GM18511 (cell line): ENCODE data around the gene TBC1D2B.
"Not testable (repeated sequence)": the region's sequence is repeated elsewhere in the genome, so short reads cannot be mapped to it uniquely, and the experiment has no call there.

ENCODE experiments used
- ATAC-seq: cut with Tn5 transposase; IDR thresholded peaks from one replicate; pipeline ENCODE4 v1.9.1; 2021; ENCODE audit warnings: mild to moderate bottlenecking, moderate library complexity; ENCODE audit not compliant: unreplicated experiment

TBC1D2B gene

DNA sequence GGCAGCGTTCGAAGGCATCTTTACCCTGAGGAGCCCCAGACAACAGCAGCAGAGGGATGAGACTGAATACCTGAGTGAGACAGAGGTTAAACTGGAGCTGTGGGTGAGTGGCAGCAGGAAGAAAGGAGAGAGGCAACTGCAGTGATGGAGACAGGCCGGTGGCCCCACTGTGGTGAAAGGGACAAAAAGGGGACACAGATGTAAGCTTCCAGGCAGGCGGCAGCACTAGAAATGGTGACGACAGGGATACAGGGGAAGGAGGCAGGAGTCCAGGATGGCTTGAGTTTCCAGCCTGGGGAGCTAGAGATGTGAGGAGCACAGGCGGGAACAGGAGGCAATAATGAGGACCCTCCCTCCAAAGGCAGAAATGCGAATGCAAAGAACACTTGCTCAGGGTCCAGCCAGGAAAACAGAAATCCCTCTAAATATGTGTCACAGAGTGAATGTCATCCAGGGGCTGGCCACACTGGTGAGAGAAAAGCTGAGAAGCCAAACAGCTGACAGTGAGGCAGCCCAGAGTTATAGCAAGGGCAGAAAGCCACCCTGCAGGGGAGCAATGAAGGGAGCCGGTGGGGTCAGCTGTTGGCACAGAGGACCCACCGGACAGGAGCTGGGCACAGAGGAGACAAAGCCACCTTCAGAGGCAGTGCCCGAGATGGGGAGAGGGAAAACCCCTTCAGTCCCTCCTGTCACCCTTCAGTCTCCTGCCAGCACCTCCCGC, 70.1 kb downstream of the TBC1D2B start:
- ATAC-seq, result no peak

GRCh38 chr15:78006567-78007205, 70.8 kb downstream of the TBC1D2B start:
- ATAC-seq, result no peak

DNA sequence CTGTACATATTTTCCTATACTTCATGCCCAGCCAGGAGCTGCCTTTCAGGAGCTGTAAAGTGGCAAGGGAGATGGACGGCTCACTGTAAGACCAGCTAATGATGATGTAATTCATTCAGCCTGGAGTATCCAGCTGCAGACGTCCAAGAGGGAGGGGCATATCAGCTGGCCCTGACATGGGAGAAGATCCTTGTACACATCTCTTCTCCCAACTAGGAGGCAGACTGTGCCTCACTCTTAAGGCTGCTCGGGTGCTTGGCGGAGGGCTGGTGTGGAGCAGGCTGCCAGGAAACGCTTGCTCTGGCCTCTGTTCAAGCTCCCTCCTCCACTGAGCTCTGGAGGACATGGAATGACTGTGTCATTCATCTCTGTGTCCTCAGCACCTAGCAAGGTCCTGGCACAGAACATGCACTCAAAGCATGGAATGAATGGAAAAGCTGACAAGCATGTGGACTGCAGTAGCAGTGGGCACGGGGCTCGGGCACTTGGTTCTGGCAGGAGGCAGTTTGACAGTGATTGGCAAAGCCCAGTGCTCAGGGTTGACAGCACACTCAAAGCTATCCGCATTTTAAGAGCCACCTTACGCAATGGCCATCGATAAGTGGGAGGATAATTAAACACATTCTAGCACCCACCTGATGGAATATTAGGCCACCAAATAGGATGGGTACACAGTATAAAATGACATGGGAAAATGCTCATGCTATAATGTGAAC, 72.4 kb downstream of the TBC1D2B start:
- ATAC-seq, result no peak

DNA sequence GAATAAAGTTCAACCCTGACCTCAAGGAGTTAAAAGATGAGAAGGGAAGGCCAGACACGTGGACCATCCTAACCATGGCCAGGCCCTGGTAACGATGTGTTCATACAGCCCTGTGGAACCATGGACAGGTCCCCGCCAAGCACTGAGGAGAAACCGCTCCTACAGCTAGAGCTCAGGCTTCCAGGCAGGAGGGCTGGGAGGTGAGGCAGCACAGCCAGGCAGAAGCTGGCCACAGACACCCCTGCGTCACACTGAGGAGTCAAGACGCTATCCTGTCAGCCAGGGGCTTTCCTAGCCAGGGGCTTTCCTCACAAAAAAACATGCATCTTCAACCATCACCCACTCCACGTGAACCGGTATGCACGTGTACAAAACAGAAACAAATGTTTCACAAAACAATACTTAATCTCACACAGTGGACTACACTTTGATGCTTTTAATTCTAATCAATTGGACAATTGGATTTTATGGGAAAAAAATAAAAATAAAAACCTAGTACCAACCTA, 73.2 kb downstream of the TBC1D2B start:
- no peak for ATAC-seq

GRCh38 chr15:78003539-78004008, 73.9 kb downstream of the TBC1D2B start:
- no peak for ATAC-seq

DNA sequence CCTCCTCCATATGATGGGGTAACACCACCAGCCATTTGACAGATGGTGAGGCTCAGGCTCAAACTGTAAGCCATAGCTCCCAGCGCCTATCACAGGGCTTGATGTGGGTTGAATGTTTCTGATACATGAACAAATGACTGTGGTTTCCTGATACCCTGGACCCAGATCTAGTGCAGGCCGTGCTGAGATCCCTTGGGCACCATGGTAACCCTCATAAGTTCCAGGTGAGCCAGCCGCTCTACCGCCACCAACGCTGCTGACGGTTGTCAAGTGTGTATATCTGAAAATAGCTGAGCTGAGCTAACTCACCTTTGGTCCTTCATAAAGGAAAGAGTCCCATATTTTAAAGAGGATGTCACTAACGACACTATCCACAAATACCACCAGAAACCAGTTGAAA, 74.5 kb downstream of the TBC1D2B start:
- no peak for ATAC-seq

GRCh38 chr15:78001656-78002055, 75.9 kb downstream of the TBC1D2B start:
- ATAC-seq, result no peak

GRCh38 chr15:78000927-78001249, 76.6 kb downstream of the TBC1D2B start:
- ATAC-seq, result no peak

GRCh38 chr15:78000091-78000926, 77.2 kb downstream of the TBC1D2B start:
- ATAC-seq, result no peak

DNA sequence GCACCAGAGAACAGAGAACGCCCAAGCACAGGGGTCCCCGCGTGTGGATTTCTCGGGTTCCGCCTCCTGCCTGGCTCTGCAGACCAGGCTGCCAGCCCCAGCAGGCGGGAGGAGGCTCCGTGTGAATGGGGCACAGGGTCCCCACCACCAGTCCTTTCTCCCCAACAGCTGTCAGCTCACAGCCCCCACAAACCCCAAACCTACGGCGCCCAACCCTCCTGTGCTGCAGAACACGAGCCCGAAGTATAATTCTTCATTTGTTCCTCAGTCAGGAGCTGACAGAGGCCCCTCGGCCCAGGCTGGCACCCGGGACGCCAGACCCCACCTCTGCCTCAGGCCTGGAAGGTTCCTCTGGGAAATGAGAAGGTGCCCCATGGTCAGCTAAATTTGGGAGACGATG, 78.0 kb downstream of the TBC1D2B start:
- no peak for ATAC-seq

DNA sequence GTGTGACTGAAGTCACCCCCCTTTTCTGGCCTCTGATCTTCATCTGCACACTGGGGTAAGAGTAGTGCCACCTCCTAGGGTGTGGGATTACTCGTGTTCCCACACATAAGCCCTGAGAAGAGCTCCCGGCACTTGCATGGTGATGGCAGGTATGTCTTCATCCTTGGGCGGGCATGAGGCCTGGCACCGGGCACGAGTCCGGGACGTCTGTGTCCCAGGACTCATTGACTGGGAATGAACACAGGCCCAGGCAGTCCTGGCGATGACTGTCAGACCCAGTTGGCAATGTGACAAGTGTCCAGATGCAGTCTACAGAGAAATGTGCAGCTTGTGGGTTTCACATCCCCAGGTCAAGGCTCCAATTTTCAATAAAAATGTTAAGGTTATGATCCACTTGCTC, 78.9 kb downstream of the TBC1D2B start:
- ATAC-seq, result no peak

DNA sequence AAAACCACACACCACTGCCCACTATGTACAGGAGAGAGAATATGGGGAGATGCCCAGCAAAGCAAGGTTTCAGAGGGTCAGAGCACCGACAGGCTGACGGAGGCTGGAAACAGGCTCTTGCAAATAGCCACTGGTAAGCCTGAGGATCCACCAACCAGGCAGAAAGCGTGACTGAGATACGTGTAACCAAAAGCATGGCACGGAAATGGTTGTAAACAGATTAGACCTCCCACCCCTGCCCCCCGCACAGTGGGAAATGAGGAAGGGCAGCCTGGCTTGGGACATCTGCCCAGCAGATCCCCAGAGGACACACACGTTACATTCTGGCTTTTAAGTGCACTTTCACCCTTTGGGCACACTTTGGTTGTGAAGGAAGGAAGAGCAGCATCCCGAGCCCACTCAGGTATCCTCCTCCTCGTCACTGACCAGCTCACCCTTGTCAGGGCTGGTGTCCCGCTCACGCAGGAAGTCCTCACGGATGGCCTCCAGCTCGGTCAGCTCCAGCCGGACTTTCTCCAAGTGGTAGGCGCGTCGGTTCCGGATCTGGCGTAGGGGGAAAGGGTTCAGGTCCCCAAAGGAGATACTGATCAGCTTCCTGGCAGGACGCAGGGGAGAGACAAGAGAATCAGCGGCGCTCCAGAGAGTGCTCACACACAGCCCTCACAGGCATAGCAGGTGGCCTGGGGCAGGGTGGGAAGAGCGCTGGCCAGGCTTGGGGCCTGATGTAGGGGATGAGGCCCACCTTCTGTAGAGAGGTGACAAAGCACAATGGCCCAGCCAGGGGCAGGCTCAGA, 79.6 kb downstream of the TBC1D2B start:
- ATAC-seq, result not testable (repeated sequence)

DNA sequence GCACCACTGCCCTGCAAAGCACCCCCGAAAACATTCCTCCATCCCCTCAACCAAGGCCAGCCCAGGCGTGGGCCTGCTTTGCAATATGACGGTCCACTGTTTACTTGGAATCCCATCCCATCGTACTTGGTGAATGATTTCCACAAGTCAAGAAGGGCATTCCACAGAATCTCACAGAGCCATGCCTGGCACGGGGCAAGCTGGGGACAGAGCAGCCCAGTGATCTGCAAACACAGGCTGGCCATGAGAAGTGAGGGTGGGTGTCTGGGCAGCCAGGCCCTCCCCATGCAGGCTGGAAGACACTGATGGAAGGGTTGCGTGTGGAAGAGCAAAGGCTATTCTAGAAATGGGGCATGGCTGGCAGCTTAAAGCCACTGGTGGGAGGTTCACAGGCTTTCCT, 80.3 kb downstream of the TBC1D2B start:
- not testable (repeated sequence) for ATAC-seq

- not testable (repeated sequence) for ATAC-seq
Observed at GRCh38 chr15:77996713-77997171, 80.8 kb downstream of the TBC1D2B start.

DNA sequence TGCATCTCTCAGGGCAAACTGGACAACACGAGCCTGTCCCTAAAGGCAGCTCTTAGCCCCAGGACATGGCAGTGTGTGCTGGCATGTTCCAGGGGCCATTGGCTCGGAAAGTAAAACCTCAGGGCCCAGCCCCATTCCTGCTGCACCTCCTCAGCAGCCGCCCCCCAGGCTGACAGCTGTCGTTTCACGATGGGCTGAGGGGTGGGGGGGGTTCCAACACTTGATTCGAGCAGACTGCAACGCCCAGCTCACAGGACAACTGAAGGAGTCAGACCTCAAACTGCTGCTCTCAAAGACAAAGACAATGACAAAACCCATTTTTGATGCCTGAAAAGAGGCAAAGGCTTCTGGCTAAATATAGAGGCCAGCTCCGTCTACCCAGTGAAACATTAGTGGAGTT, 81.3 kb downstream of the TBC1D2B start:
- ATAC-seq, result not testable (repeated sequence)

DNA sequence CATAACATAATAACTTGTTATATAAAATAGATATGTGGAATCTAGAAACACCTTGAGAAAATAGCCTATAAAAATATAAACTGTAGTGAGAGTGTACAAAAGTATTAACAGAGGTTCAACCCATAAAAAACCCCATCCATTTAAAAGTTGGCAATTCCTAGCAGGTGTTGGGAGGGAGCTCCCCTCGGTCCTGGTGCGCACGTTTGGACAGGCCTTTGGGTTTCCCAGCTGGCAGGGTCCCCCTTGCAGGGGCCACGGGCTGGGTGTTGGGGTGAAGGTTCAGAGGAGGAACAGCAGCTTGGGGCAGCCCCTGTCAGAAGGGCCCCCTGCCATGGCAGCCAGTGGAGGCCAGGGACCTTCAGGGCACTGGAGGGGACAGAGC, 82.0 kb downstream of the TBC1D2B start:
- not testable (repeated sequence) for ATAC-seq

DNA sequence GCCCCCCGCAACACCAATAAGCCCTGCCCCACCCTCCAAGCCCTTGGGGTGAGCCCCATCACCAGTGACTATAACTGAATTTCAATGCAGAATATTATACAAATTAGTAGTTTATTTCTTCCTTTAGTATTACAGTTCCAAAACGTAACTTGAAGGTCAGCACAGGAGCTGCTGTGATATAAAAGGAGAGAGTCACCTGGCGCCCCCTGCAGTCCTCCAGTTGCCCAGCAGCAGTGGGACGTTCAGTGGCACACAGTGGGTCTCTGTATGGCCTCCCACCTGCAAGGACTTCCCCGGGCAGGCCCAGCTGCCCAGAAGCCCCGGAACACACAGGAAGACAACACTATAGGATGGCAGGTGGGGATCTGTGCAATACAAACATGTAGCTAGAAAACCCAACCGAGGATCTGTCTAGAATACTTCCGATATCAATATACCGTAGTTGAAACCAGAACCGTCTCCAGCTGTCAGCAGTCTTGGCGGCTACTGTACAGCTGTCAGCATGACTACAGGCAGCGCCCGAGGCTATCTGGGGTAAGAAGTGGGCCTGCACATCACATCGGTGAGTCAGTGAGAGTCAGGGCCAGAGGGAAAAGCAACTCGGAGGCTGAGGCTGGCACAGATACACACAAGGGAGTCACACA, 82.5 kb downstream of the TBC1D2B start:
- not testable (repeated sequence) for ATAC-seq

DNA sequence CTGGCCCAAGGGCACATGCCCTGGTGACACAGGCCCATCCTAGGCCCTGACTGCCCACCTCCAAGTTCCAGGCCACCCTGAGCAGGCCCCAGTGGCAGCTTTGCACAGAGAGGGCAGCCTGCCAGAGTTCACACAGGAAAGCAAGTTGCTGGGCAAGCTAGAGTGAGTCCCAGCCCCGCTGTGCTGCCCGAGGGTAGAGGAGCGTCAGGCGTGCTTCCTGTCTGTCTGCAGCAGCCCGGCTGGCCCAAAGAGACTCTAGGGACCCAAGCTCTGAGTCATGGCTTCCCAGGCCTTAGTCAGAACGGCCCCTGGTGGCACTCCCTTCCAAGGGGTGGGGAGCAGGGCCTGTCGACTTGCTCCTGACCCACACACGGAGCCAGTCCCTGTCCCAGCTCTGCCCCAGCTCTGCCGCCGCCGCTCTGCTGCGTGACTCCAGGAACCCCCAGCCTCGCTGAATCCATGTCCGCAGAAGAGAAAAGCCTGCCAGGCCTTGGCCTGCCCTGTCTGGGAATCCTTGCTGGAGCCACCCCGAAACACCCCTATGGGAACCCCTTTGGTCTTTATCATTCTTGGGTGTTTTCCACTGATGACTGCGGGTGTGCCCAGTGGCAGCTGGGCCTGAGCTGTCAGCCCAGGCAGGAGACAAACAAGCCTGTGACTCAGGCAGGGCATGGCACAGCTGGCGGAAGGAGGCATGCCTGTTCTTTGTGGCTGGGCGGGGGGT, 83.4 kb downstream of the TBC1D2B start:
- peak; percentile 81 for ATAC-seq

DNA sequence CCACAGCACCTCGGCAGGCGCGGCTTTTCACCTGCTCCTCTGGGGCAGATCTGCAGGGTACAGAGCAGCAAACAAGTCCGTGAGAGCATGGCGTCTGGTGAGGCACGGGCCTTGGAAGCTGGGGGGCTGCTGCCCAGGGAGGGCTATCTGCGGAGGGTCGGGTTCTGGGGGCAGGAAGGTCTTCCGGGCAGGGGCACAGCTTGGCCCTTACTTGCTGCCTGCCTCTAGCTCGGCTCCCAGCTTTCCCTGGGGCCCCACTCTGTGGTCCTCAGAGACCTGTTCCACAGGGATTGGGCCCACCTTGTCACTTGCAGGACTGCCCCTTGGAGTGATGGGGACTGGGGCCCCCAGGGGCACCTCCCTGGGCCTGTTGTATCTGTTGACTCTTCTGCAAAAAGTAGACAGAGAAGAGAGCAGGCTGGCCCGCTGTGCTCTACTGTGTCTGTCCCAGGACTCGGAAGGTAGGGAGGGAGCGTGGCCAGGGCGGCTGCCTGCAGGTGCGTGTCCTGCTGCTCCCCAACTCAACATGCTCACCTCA, 84.1 kb downstream of the TBC1D2B start:
- peak; percentile 20 for ATAC-seq
